Fibroblast of skin of back (primary cell): ENCODE measurements around the gene MOB4.
"Not testable (repeated sequence)": the region's sequence is repeated elsewhere in the genome, so short reads cannot be mapped to it uniquely, and the experiment has no call there.

Experiments
- DNase-seq: peaks from one replicate; pipeline ENCODE4 v3.0.0-alpha.2; 2013

MOB4 gene

GRCh38 chr2:197514754-197515153, 1.1 kb upstream of the MOB4 start:
- DNase-seq = no peak

- DNase-seq = no peak
Observed at GRCh38 chr2:197515315-197515738, 539 bp upstream of the MOB4 start.

DNA sequence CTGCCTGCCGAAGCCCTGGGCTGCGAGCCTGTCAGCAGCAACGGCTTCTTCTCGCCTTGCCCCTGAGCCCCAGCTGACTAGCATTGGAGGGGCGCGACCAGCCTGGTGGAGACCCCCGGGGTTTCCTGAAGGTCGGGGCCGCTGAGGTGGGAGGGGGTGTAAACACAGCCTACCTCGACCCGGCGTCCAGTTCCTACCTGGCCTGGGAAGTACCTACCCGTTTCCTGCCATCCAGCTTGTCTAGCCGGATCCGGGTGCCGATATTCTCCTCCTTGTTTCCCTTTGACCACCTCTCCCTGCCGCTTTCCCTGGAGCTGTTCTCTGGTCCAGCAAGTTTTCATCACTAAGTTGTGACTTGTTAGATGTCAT, 511 bp downstream of the MOB4 start:
- DNase-seq = peak; percentile 20

DNA sequence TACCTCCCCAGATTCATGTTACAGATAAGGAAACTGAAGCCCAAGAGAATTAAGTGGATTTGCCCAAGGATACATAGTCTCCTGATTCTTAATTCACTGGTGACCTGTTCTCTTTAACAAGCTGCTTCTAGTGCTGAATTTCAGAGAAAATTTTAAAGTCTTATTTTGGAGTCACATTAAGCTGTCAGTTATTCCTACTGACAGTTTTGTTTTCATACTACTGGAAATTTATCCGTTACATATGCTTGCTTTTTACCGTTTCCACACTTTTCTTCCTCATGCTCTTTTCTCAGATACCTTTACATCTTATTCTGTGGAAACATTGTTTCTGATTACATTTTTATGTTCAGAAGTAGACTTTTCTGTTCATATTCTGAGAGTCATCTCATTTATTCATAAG, 1.3 kb downstream of the MOB4 start:
- DNase-seq = no peak

GRCh38 chr2:197538412-197538811, 22.5 kb downstream of the MOB4 start:
- DNase-seq = no peak

DNA sequence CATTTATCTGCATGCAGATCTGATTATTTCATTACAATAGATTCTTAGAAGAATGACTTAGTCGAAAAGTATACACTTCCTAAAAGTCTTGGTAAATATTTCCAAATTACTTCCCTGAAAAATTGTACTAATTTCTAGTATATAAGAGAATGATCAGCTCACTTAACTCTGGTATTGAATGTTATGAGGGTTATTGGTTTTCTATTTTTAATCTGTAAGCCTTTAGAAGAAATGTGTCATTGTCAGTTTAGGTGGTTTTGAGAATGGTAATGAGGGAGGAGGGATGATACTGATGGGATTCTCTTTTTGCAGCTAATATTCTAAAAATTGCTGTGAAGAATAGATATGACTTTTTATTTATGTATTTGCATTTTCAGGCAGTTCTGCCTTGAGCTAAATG, 23.9 kb downstream of the MOB4 start:
- DNase-seq = no peak

GRCh38 chr2:197543206-197543605, 27.3 kb downstream of the MOB4 start:
- DNase-seq = no peak

DNA sequence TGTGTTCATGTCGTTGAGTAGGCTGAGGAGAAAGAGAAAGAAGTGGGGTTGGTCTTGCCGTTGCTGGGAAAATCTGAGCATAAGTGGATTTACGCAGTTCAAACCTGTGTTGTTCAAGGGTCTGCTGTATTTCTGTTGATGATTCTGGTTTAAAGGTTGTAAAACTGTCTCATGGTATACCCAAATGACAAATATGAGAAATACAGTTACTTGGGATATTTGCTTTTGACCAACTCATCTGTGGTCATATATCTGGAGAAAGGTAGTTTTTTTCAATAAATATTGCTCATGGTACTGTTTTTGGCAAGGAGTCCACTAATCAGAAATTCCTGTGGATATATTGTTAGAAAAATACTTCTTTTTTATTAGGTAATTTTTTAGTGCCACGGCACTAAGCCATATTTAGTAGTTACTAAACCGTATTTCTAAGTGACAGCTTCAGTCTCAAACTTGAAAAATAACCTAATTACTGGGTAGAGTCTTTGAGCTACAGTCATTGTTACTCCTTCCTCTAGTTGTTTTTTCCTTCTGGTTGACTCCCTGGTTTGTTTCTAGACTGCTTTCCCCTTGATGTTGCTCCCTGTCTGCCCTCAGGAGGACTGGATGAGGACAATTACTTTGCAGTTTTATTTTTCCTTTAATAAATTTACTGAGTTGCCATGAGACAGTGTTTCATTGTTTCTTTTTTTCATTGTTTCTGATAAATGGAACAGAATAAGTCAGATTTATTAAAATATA, 31.5 kb downstream of the MOB4 start:
- no peak for DNase-seq

GRCh38 chr2:197548582-197548981, 32.7 kb downstream of the MOB4 start:
- DNase-seq = no peak

DNA sequence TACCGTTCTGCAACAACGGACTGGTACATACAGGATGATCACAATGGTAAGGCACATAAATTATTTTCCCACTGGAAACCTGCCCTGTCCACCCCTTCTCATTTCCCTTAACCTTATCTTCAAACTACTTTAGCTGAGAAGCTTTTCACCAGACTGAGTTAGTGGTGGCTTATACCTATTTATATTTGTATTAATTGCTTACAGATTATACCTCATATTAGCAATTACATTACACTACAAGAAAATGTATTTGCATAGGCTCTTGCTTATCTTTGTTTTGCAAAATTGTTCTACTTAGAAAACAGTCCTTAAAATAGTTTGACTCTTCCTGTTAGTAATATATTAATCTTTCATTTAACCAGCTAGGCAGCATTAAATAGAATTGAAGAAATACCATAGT, 35.4 kb downstream of the MOB4 start:
- not testable (repeated sequence) for DNase-seq

DNA sequence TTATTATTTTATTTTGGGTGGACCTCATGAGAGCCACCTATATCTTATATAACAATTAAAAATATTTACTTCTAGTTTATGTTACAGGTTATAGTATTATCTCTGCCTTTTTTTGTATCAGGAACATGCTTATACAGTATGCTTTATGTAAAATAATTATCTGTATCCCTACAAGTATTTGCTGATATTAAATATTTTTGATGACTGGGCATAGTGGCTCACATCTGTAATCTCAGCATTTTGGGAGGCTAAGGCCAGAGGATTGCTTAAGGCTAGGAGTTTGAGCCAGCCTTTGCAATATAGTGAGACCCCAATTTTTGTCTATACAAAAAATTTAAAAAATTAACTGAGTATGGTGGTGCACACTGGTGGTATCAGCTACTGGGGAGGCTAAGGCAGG, 39.6 kb downstream of the MOB4 start:
- DNase-seq = no peak

DNA sequence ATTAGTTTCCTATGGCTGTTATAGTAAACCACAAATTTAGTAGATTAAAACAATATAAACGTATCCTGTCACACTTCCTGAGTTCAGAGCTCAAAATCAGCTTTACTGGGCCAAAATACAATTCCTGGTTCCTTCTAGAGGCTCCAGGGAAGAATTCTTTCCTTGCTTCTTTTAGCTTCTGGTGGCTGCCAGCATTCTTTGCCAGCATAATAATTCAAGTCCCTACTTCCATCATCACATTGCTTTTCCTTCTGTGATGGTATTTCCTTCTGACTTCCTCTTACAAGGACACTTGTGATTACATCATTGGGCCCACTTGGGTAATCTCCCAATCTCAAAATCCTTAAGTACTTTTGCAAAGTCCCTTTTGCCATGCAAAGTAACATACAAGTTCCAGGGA, 40.6 kb downstream of the MOB4 start:
- peak; percentile 7 for DNase-seq

DNA sequence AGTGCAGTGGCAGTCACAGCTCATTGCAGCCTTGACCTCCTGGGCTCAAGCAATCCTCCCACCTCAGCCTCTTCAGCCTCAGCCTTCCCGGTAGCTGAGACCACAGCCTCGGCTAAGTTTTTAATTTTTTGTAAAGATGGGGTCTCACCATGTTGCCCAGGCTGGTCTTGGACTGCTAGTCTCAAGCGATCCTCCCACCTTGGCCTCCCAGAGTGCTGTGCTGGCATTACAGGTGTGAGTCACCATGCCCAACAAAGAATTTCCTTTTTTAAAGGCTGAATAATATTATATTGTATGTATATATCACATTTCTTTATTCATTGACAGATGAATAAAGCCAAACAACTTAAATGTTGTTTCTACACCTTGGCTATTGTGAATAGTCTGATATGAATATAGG, 42.5 kb downstream of the MOB4 start:
- DNase-seq = no peak

- DNase-seq = no peak
Observed at GRCh38 chr2:197559681-197560080, 43.8 kb downstream of the MOB4 start.

- no peak for DNase-seq
Observed at GRCh38 chr2:197560146-197560665, 44.3 kb downstream of the MOB4 start.

DNA sequence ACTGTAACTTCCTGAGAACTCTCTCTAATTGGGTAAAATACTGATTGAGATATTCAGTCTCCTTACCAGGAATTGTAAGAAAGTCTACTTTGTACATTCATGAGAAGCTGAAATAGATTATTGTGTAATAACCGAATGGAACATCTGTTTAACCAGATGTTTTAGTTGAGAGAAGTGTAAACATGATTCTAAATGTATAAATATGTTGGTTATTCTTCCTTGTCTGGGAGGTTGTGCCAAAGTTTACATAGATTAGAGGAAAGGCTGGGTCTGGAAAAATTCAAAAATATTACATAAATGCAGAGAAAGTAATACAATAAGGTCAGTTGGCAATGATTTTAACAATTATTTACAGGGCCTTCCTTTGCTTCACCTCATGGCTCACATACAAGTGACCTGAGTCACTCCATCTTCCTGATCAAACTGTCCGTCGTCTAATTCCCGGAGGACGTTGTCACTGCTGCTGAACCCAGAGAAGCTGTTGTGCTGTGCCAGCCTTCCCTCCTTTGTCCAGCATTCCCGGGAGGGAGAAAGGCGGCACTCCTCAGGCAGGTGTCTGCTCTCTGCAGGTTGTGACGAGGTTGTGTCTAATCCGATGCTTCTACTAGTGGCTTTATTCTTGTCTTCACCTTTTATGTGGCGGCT, 55.9 kb downstream of the MOB4 start:
- DNase-seq = peak; percentile 71

GRCh38 chr2:197573608-197574007, 57.7 kb downstream of the MOB4 start:
- DNase-seq = no peak

GRCh38 chr2:197575987-197576386, 60.1 kb downstream of the MOB4 start:
- DNase-seq = peak; percentile 8

DNA sequence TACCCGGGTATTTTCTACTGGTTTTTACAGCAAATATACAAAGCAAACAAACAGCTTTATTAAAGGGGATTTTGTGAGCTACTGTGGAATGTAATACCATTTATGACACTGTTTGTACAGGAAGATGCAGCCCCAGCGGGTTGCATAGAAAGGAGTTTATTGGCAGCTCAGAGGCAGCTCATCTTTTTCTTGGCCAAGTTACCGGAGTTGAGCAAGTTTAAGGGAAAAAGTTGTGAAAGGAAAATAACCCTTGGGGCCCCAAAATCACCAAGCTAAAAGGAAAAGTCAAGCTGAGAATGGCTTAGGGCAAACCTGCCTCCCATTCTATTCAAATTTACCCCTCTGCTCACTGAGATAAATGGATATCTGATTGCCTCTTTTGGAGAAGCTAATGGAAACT, 60.8 kb downstream of the MOB4 start:
- DNase-seq = peak; percentile 6

GRCh38 chr2:197577446-197577845, 61.6 kb downstream of the MOB4 start:
- no peak for DNase-seq

- not testable (repeated sequence) for DNase-seq
Observed at GRCh38 chr2:197578294-197578693, 62.4 kb downstream of the MOB4 start.

DNA sequence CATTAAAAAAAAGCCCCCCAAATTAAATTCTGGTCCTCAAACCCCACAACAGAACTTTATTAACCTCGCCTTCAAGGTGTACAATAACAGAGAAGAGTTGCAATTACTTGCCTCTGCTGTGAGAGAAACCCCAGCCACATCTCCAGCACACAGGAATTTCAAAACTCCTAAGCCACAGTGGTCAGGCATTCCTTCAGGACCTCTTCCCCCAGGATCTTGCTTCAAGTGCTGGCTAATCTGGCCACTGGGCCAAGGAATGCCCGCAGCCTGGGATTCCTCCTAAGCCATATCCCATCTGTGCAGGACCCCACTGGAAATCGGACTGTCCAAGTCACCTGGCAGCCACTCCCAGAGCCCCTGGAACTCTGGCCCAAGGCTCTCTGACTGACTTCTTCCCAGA, 64.3 kb downstream of the MOB4 start:
- DNase-seq = not testable (repeated sequence)

- DNase-seq = not testable (repeated sequence)
Observed at GRCh38 chr2:197587255-197587654, 71.4 kb downstream of the MOB4 start.

DNA sequence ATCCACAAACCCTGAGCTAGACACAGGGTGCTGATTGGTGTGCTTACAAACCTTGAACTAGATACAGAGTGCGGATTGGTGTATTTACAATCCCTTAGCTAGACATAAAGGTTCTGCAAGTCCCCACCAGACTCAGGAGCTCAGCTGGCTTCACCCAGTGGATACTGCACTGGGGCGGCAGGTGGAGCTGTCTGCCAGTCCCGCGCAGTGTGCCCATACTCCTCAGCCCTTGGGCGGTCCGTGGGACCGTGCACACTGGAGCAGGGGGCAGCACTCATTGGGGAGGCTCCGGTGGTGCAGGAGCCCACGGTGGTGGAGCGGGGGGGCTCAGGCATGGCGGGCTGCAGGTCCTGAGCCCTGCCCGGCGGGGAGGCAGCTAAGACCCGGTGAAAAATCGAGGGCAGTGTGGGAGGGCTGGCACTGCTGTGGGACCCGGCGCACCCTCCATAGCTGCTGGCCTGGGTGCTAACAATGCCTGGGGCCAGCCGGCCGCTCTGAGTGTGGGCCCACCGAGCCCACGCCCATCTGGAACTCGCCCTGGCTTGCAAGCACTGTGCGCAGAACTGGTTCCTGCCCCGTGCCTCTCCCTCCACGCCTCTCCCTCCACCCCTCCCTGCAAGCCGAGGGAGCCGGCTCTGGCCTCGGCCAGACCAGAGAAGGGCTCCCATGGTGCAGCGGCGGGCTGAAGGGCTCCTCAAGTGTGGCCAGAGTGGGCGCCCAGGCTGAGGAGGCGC, 75.6 kb downstream of the MOB4 start:
- no peak for DNase-seq
